DOHH2 (cell line): Measurements from ENCODE around the gene AVPI1.

ENCODE experiments used
- EZH2phosphoT487 ChIP-seq: fragments of 200-600 bp; sonication (generic); IDR thresholded peaks from 2 replicates; pipeline ENCODE4 v1.6.1; 2017; ENCODE audit warnings: borderline replicate concordance, mild to moderate bottlenecking, antibody characterized with exemption, low read length, moderate library complexity, mixed read lengths
- TF ChIP-seq, protein P1 (sequence below): fragments of 200-600 bp; sonication (generic); IDR thresholded peaks from one replicate; pipeline ENCODE4 v1.5.1; 2014; ENCODE audit warnings: antibody characterized with exemption, mild to moderate bottlenecking, low read depth, low read length; ENCODE audit not compliant: poor library complexity, severe bottlenecking

DNA sequence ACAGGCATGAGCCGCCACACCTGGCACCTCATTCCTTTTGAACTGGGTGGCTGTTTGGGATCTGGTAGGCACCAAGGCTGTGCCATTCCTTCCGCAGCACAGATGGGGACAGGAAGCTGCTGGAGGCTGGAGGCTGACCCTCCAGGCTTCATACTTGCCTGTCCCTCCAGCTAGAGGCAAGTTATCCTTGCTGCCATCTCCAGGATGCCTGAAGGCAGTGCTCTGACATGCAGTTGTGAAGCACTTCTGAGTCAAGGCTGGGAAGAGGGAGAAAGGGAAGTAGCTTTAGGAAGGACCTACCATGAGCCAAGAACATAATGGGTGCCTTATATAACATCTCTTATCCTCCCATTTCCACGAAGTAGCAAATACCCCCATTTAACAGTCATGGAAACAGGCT lies 36.0 kb upstream of the AVPI1 start:
- TF ChIP-seq EZH2phosphoT487: no peak
- TF ChIP-seq, protein P1, sequence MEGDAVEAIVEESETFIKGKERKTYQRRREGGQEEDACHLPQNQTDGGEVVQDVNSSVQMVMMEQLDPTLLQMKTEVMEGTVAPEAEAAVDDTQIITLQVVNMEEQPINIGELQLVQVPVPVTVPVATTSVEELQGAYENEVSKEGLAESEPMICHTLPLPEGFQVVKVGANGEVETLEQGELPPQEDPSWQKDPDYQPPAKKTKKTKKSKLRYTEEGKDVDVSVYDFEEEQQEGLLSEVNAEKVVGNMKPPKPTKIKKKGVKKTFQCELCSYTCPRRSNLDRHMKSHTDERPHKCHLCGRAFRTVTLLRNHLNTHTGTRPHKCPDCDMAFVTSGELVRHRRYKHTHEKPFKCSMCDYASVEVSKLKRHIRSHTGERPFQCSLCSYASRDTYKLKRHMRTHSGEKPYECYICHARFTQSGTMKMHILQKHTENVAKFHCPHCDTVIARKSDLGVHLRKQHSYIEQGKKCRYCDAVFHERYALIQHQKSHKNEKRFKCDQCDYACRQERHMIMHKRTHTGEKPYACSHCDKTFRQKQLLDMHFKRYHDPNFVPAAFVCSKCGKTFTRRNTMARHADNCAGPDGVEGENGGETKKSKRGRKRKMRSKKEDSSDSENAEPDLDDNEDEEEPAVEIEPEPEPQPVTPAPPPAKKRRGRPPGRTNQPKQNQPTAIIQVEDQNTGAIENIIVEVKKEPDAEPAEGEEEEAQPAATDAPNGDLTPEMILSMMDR: no peak
